VCaP (cell line): Measurements from ENCODE around the gene INAVA.

ENCODE experiments used
- H3K27ac ChIP-seq: fragments of 450-650 bp; 2 replicates; pipeline ENCODE4 v1.5.1; 2017
- CTCF ChIP-seq: fragments of 450-650 bp; conservative IDR thresholded peaks from 2 replicates; pipeline ENCODE4 v1.5.1; 2017; ENCODE audit warnings: mild to moderate bottlenecking, moderate library complexity

Gene INAVA

GRCh38 chr1:200894712-200895442 is at the start of gene INAVA:
TSS of gene INAVA (plus strand) at chr1:200894900. CDS start at chr1:200898401, 3,501 bp downstream.
- no peak for TF ChIP-seq CTCF
- peak within 1 kb of the TSS; percentile 52; the same call in 1 of the 2 replicates for H3K27ac ChIP-seq

- no peak for TF ChIP-seq CTCF
- H3K27ac ChIP-seq = no peak overlapping the region
These were observed 49.3 kb upstream of the INAVA start for GRCh38 chr1:200845360-200845759.

- TF ChIP-seq CTCF = no peak
- no peak overlapping the region for H3K27ac ChIP-seq
These were observed 48.3 kb upstream of the INAVA start for GRCh38 chr1:200846398-200846797.

GRCh38 chr1:200849430-200849829 is 45.3 kb upstream of the INAVA start:
- no peak for TF ChIP-seq CTCF
- H3K27ac ChIP-seq = no peak overlapping the region

GRCh38 chr1:200850554-200850953 is 44.1 kb upstream of the INAVA start:
- no peak for TF ChIP-seq CTCF
- H3K27ac ChIP-seq = no peak overlapping the region

GRCh38 chr1:200856716-200857357 is 37.9 kb upstream of the INAVA start:
- no peak for TF ChIP-seq CTCF
- no peak overlapping the region for H3K27ac ChIP-seq

GRCh38 chr1:200857804-200858203 is 36.9 kb upstream of the INAVA start:
- TF ChIP-seq CTCF = no peak
- H3K27ac ChIP-seq = no peak overlapping the region
